Measurements from ENCODE around the gene CTU2. TPM values are rescaled to one million over a fixed set of nuclear protein-coding genes. Genes with fewer than 3 reads are reported as not detected.

Gene CTU2
- total RNA-seq, 1 experiment from 2014 or later, result 39.5 TPM

DNA sequence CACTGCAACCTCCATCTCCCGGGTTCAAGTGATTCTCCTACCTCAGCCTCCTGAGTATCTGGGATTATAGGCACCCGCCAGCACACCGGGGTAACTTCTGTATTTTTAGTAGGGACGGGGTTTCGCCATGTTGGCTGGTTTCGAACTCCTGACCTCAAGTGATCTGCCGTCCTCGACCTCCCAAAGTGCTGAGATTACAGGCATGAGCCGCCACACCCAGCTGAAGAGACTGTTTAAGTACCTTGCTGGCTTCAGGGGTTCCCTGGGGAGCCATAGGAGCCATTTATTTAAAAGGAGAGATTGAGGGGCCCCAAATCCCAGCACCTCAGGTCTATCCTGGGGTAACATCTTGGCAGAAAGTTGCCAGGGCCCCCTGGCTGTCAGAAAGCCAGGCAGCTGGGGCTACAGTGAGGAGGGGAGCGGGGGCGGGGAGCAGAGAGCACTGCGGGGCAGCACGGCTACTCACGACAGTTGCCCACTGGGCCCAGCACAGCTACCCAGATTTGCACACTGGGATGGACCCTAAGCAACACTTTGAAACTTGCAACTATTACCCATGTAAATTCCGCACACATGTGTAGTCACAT lies 21.6 kb upstream of the CTU2 start:
- no peak for TF ChIP-seq CTCF (IDR thresholded peaks at IDR 0.05; ENCODE audit: unreplicated experiment)
- Mint-ChIP-seq H3K4me1 (ENCODE audit: low read depth, unreplicated experiment) (peaks cover 21% of the 10 kb centered on the region), H3K36me3 (ENCODE audit: insufficient read depth, unreplicated experiment) (peaks cover 25% of the 10 kb centered on the region), H3K4me3 (ENCODE audit: low read depth, unreplicated experiment) (peak overlapping the region; percentile 76), H3K27me3 (ENCODE audit: unreplicated experiment) (peaks cover 61% of the 10 kb centered on the region), H3K9me3 (ENCODE audit: low read depth, unreplicated experiment) (no peaks in the 10 kb centered on the region), H3K27ac (ENCODE audit: unreplicated experiment) (no peak overlapping the region)
- intact Hi-C loops (cut with micrococcal nuclease; ENCODE audit: unreplicated experiment), result no loop called here
- no peak for DNase-seq
- BruUV-seq (replicated peaks), result no TSS peak
- CTCF ChIA-PET, result interaction anchor here (1.3 kb wide), 1 partner anchor 13 kb away, joined by 3 read pairs; no protein-coding TSS in a partner anchor

DNA sequence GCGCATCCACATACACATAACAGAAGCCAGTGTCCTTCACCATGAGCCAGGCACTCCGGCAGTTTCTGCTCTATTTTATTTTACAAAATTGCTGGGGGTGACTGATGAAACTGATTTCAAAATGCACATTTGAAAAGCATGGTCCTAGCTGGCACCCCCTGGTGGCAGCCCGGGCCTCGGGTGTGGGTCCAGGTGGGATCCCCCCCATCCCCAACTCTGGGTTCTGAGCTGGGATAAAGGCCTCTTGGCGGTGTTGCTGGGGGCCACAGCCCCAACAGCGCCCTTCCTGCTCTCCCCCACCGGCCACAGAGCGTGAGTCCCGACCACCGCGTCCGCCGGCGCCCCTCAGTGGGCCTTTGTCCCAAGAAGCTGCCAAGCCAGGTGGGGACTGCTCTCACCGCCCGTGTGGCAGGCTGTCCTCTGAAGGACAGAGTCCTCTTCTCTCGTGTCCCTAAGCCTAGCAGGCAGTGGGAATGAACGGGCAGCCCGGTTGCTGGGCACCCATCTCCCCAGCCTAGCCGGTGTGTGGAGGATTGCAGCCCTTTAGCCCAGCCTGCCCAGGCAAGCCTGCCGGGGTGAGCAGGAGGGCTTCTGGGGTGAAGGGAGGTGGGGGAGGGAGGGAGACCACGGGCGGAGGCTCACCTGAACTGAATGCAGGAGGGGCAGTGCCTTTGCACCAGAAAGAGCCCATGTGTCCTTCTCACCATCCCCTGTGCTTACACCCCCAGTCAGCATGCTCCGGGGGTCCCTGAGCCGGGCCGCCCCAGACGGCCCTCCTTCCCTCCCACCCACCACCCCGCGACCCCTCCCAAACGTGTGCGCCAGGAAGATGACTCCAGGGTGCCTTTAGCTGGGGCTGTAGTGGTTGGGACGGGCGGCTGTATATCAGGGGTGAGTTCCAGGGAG lies 20.9 kb upstream of the CTU2 start:
- peak; percentile 76 for TF ChIP-seq CTCF (IDR thresholded peaks at IDR 0.05; ENCODE audit: unreplicated experiment)
- Mint-ChIP-seq H3K27ac (ENCODE audit: unreplicated experiment) (no peak overlapping the region), H3K9me3 (ENCODE audit: low read depth, unreplicated experiment) (no peaks in the 10 kb centered on the region), H3K36me3 (ENCODE audit: insufficient read depth, unreplicated experiment) (peaks cover 25% of the 10 kb centered on the region), H3K4me1 (ENCODE audit: low read depth, unreplicated experiment) (peaks cover 21% of the 10 kb centered on the region), H3K4me3 (ENCODE audit: low read depth, unreplicated experiment) (peak overlapping the region; percentile 76), H3K27me3 (ENCODE audit: unreplicated experiment) (peaks cover 66% of the 10 kb centered on the region)
- intact Hi-C loops (cut with micrococcal nuclease; ENCODE audit: unreplicated experiment), result no loop called here
- DNase-seq, result peak; percentile 68
- no TSS peak for BruUV-seq (replicated peaks)
- CTCF ChIA-PET, result interaction anchor here (1.3 kb wide), 1 partner anchor 13 kb away, joined by 3 read pairs; no protein-coding TSS in a partner anchor

DNA sequence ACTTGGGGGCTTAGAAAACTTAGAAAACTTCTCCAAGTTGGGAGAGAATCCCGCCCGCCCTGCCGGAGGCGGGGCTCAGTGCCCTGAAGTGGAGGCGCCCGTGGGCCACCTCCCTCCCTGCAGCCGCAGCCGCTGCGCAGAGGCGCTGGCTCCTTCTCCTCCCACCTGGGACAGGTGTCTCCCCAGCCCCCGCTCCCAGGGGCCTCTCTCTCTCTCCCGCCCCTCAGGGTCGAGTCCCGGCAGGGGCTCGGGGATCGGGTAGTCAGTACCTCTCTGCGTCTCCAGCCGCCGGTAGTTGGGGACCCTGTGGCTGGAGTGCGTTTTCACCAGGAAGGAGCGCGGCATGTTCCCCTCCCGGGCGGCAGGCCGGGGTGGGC lies 20.3 kb upstream of the CTU2 start:
- Mint-ChIP-seq H3K27me3 (ENCODE audit: unreplicated experiment) (peaks cover 68% of the 10 kb centered on the region), H3K9me3 (ENCODE audit: low read depth, unreplicated experiment) (no peaks in the 10 kb centered on the region)
- CTCF ChIA-PET, result interaction anchor here (1.3 kb wide), 1 partner anchor 14 kb away, joined by 3 read pairs; no protein-coding TSS in a partner anchor

More for the DNA sequence above, 20.3 kb upstream of the CTU2 start:
- H3K36me3 Mint-ChIP-seq (ENCODE audit: insufficient read depth, unreplicated experiment), result peaks cover 22% of the 10 kb centered on the region
- H3K27ac Mint-ChIP-seq (ENCODE audit: unreplicated experiment), result no peak overlapping the region
- BruUV-seq (replicated peaks), result no TSS peak
- peaks cover 18% of the 10 kb centered on the region for H3K4me1 Mint-ChIP-seq (ENCODE audit: low read depth, unreplicated experiment)
- intact Hi-C loops (cut with micrococcal nuclease; ENCODE audit: unreplicated experiment), result no loop called here
- TF ChIP-seq CTCF (IDR thresholded peaks at IDR 0.05; ENCODE audit: unreplicated experiment), result no peak
- no peak for DNase-seq
- H3K4me3 Mint-ChIP-seq (ENCODE audit: low read depth, unreplicated experiment), result peak overlapping the region; percentile 76
